GM19238 (cell line): Measurements from ENCODE around the gene PLCL1.

Experiments used
- DNase-seq: peaks from one replicate; pipeline ENCODE4 v3.0.0; 2011; ENCODE audit warnings: low spot score; ENCODE audit not compliant: insufficient read length

The PLCL1 gene

GRCh38 chr2:198054299-198054698 lies 249.9 kb downstream of the PLCL1 start:
- DNase-seq, result peak; percentile 5

DNA sequence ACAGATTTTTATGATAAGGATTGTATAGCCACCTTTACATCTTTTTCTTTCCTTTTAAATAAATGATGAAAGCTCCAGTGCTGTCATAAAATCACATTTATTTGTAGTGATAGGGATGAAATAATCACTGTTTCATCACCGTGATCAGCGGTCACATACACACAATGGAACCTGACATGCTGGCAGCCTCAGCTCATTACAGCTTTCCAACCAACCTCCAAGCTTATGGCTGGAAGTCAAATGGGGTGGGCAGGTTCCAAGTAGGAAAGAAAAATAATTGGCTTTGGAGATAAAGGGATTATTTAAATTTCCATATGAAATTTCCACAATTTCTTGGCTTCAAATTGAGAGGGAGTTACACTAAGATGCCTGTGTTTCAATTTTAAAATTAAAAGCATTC lies 251.3 kb downstream of the PLCL1 start:
- DNase-seq, result no peak

DNA sequence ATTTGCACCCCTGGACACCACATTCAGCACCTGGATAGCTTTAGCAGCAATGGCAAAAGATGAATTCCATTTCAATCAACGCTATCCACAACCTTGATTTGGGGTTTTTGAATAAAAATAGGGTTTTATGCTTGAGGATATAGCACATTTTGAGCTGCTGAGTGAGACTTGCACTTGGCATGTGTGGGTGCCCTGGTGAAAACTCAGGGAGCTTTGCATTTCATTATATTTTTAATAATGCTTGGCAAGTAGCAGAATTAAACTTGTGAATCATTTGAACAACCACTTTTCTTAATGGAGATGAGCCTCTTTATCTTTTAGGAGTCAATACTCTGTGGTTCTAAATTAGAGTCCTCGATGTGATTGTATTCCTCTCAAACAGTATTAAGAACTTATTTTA lies 252.4 kb downstream of the PLCL1 start:
- DNase-seq, result no peak

DNA sequence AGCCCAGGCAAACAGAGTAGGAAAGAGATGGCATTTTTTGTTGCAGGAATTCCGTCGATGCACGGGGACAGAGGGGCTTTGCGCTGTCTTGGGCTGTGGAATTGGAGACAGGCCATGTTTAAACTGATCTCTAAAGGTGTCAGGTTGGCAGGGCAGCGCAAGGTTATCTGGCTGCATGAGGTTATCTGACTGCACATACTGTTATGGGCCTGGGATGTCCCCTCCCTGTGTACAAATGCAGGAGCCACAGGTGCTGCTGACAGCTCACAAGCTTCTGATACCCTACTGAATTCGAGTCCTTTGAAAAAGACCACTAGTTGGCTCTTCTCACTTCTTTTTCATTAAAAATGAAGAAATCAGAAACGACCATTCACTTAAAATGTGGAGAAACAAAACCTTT lies 255.4 kb downstream of the PLCL1 start:
- no peak for DNase-seq

GRCh38 chr2:198060277-198060676 lies 255.9 kb downstream of the PLCL1 start:
- DNase-seq, result no peak

DNA sequence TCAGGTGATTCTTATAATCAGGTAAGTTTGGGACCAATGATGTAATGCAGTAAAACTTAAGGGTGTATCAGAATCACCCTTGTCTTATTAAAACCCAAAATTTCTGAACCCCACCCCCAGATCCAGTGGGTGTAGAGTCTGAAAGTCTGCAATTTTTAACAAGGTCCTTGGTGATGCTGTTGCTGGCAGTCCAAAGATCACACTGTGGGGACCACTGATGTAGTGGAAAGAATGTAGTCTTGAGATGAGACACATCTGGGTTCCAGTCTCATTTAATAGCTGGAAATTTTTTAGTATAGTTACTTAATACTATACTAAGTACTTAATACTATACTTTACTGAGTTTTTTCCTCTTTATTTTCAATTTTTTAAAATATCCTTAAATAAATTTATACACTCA lies 258.4 kb downstream of the PLCL1 start:
- no peak for DNase-seq

GRCh38 chr2:198063242-198063641 lies 258.8 kb downstream of the PLCL1 start:
- DNase-seq, result no peak

DNA sequence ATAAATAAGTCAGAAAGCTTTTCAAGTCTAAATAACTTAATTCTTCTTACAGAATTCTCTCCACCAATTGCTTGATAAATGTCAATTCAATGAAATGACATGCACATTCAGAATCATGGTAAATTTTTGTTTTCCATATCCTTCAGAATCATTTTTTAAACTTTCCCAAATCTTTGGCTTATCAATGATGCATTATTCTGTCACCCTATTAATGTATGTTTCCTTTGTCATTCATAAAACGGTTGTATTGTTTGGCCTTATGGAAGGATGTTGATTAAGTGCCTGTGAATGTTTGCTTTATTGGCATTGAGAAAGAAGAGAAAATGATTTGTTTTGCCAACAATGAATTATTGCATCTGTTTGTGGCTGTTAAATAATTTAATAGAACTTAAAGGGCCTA lies 260.9 kb downstream of the PLCL1 start:
- DNase-seq, result no peak

GRCh38 chr2:198066597-198066996 lies 262.2 kb downstream of the PLCL1 start:
- DNase-seq, result no peak

GRCh38 chr2:198072655-198073054 lies 268.3 kb downstream of the PLCL1 start:
- DNase-seq, result no peak

DNA sequence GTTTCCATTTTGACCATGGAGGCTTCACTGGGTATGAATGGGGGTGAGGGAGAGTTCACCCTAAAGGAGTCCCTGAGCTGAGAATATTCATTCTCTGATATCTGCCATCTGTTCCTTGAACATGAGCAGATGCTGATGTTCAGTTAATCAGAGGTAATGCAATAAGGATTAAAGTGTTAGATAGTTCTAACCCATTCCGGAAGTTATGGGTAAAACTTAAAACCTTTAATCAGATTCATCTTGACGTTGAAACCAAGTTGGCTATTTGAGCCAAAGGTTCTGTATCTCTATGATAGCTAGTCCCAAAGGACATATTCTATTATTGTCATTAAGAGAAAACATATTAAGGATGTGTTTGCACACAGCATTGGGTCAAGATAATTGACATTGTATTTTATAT lies 268.9 kb downstream of the PLCL1 start:
- no peak for DNase-seq

DNA sequence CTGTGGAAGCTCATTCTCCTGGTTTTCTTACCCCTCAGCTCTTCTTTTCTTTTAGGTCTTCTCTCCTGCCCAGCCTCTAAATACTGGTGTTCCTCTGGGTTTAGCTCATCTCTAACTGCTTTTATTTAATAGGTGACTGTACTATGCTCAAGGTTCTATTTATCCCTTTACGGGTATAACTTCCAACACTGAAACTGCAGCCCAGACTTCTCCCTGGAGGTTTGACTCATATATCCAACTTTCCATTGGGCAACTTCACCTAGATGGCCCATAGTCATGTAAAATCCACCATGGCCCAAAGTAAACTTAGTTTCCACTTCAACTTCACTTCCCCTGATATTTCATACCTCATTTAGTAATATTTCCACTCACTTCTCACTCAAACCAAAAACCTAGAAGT lies 273.1 kb downstream of the PLCL1 start:
- no peak for DNase-seq

DNA sequence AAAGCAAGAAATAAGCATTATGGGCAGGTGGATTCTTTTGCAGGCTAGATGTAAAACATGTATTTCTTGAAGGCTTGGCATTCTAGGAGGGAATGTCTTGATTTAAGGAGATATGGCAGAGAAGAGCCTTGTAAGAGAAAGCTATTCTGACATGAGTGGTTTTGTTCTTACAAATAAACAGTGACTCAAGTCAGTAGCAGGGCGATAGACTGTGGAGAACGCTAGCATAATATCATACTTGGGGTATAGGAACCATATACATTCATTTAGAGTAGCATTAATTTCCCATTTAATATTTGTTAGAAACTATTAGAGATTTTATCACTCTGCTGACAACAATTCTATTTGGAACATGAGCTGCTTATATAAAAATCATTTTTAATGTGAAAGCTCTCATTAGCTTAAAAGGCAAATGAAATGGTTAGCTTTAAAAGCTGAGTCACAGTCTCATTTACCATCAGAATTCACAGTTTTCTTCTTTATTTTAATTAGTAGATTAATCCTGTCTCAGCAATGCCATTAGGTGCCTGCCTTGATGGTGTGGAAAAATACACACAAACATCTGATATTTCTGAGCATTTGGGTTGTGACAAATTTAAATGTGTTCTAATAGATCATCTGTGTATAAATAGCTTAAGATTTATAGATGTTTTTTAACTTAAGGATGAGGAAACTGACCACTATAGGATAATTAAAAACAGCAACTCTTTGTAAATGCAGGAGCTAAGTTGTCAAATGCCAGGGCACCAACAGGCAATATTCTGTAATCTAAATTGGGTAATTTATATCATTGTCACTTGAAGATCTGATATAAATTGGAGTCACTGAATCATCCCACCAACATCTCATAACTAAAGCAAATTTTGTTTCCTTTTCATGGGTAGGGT lies 276.7 kb downstream of the PLCL1 start:
- DNase-seq, result no peak

GRCh38 chr2:198084156-198084555 lies 279.8 kb downstream of the PLCL1 start:
- DNase-seq, result no peak

- no peak for DNase-seq
Measured at GRCh38 chr2:198096002-198096401, 291.6 kb downstream of the PLCL1 start.

GRCh38 chr2:198096965-198097364 lies 292.6 kb downstream of the PLCL1 start:
- DNase-seq, result no peak

- DNase-seq, result no peak
Measured at GRCh38 chr2:198097630-198098029, 293.2 kb downstream of the PLCL1 start.

- DNase-seq, result no peak
Measured at GRCh38 chr2:198098386-198098785, 294.0 kb downstream of the PLCL1 start.

- DNase-seq, result no peak
Measured at GRCh38 chr2:198098918-198099317, 294.5 kb downstream of the PLCL1 start.

- DNase-seq, result no peak
Measured at GRCh38 chr2:198100346-198100745, 296.0 kb downstream of the PLCL1 start.

DNA sequence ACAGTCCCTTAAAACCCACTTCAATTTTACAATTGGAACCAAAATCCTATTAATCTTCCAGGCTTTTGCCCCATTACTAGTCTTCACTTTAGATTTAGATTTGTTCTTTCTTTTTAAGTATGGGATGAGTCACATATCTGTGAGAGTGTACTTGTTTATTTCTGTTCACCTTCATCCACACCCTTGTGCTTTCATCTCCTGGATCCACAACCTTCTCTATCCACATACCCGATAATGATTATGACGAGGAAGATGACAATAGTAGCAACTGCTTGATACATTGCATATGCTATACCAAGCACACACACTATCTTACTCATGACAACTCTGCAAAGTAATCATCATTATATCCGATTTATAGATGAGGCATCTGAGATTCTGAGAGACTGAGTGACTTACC lies 297.3 kb downstream of the PLCL1 start:
- no peak for DNase-seq

- DNase-seq, result no peak
Measured at GRCh38 chr2:198102120-198102519, 297.7 kb downstream of the PLCL1 start.

DNA sequence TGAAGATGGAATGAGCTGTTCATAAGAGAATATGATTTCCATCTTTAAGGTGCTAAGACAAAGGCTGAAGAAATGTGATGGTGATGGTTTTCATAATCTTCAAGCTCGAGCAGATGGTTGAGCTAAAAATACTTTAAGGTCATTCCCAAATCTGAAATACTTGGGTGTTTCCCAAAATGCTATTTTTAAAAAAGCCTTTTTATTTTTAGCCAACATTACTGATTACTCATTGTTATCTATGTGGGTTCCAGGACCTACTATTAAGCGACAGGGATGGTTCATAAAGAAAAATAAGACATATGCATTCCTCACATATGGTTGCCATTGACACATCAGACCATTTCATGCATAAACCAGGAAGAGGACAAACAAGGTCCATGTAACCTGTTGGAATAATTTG lies 298.5 kb downstream of the PLCL1 start:
- DNase-seq, result no peak
